H1 (cell line): Measurements from ENCODE around the gene TRABD2B. TPM values are rescaled to one million over a fixed set of nuclear protein-coding genes. Genes with fewer than 3 reads are reported as not detected.

ENCODE experiments used
- CTCF ChIA-PET: fragments of 300-600 bp; sonication (Branson Sonifier 250); formaldehyde crosslinking; loops from one replicate; lab custom pipeline; 2021; ENCODE audit not compliant: partially characterized antibody; lab: Charles Lee
- POLR2A ChIA-PET: fragments of 300-600 bp; sonication (Branson Sonifier 250); formaldehyde crosslinking; loops from one replicate; lab custom pipeline; 2021; ENCODE audit warnings: inconsistent platforms; ENCODE audit not compliant: partially characterized antibody; lab: Charles Lee
- DNase-seq, 2 experiments: peaks; one replicate each; pipeline versions ENCODE4 v3.0.0 to v3.0.0-alpha.2; 2010 to 2022; ENCODE audit warnings: low spot score in 2 of 2, low read depth in 1 of 2, mixed read lengths in 1 of 2
- FAIRE-seq: peaks from 2 replicates; lab custom pipeline; 2011; peaks lifted over from hg19 to GRCh38; lab: Jason Lieb, UNC
- H2AFZ ChIP-seq: 2 replicates; pipeline ENCODE4 v1.8.1; 2012; ENCODE audit warnings: low read length, inconsistent platforms
- H2AK5ac ChIP-seq: 2 replicates; pipeline ENCODE4 v1.6.1; 2013; ENCODE audit warnings: low read depth, low read length
- H2BK120ac ChIP-seq: replicated peaks from 2 replicates; pipeline ENCODE3; 2013; ENCODE audit warnings: low read depth, low read length, inconsistent platforms
- H2BK12ac ChIP-seq: 2 replicates; pipeline ENCODE4 v1.6.1; 2013; ENCODE audit warnings: low read depth, low read length
- H2BK15ac ChIP-seq: 2 replicates; pipeline ENCODE4 v1.6.1; 2013; ENCODE audit warnings: low read length
- H2BK20ac ChIP-seq: 2 replicates; pipeline ENCODE4 v1.6.1; 2013; ENCODE audit warnings: low read length
- H2BK5ac ChIP-seq: 2 replicates; pipeline ENCODE4 v1.6.1; 2013; ENCODE audit warnings: low read depth, low read length
- H3K14ac ChIP-seq: 2 replicates; pipeline ENCODE4 v1.6.1; 2013; ENCODE audit warnings: inconsistent platforms; ENCODE audit not compliant: insufficient read length
- H3K18ac ChIP-seq: 2 replicates; pipeline ENCODE4 v1.6.1; 2013; ENCODE audit warnings: low read length; ENCODE audit errors: extremely low read depth
- H3K23ac ChIP-seq: 2 replicates; pipeline ENCODE4 v1.6.1; 2013; ENCODE audit warnings: inconsistent platforms; ENCODE audit not compliant: insufficient read length
- H3K23me2 ChIP-seq: 2 replicates; pipeline ENCODE4 v1.6.1; 2013; ENCODE audit warnings: low read depth, low read length
- H3K27ac ChIP-seq: 2 replicates; pipeline ENCODE4 v1.6.1; 2011; ENCODE audit warnings: low read depth, low read length, inconsistent platforms
- H3K27me3 ChIP-seq, 4 experiments: replicated peaks in 1 of 4; 1 replicate in 1 of 4; 2 replicates in 3 of 4; pipeline versions ENCODE4 v1.6.1 to v1.8.1; 2011 to 2013; ENCODE audit warnings: low read length in 3 of 4, mild to moderate bottlenecking in 3 of 4, inconsistent platforms in 2 of 4, mixed read lengths in 2 of 4, moderate library complexity in 1 of 4; ENCODE audit not compliant: control insufficient read depth in 3 of 4, insufficient read depth in 3 of 4; ENCODE audit errors: extremely low read depth in 1 of 4
- H3K36me3 ChIP-seq, 4 experiments: 2 replicates each; pipeline versions ENCODE4 v1.6.1 to v1.8.1; 2011 to 2013; ENCODE audit warnings: mild to moderate bottlenecking in 4 of 4, low read length in 3 of 4, moderate library complexity in 2 of 4, control low read depth in 1 of 4, inconsistent platforms in 1 of 4; ENCODE audit not compliant: insufficient read depth in 4 of 4, control insufficient read depth in 2 of 4
- H3K4ac ChIP-seq: replicated peaks from 2 replicates; pipeline ENCODE3; 2013; ENCODE audit warnings: low read length, low read depth, mixed read lengths, inconsistent platforms; ENCODE audit not compliant: insufficient read length
- H3K4me1 ChIP-seq, 4 experiments: replicated peaks in 1 of 4; 1 replicate in 1 of 4; 2 replicates in 3 of 4; pipeline versions ENCODE4 v1.6.1 to v1.8.1; 2011 to 2013; ENCODE audit warnings: low read length in 3 of 4, inconsistent platforms in 2 of 4, mixed read lengths in 1 of 4; ENCODE audit not compliant: insufficient read depth in 4 of 4, control insufficient read depth in 3 of 4
- H3K4me2 ChIP-seq, 2 experiments: 2 replicates each; pipeline versions ENCODE4 v1.6.1 to v1.8.1; 2011 to 2013; ENCODE audit warnings: low read depth in 2 of 2, low read length in 2 of 2, control low read depth in 1 of 2, inconsistent platforms in 1 of 2, mild to moderate bottlenecking in 1 of 2; ENCODE audit not compliant: insufficient read depth in 1 of 2
- H3K4me3 ChIP-seq, 4 experiments: fragments of 200-600, 300-600 bp in 1 of 4; sonication (generic), shearing (Covaris generic), sonication (Bioruptor Twin) in 1 of 4; 2 replicates each; pipeline versions ENCODE4 v1.5.1 to v1.8.1; 2011 to 2016; ENCODE audit warnings: low read length in 4 of 4, low read depth in 3 of 4, control low read depth in 2 of 4, inconsistent platforms in 2 of 4, mild to moderate bottlenecking in 2 of 4, mixed read lengths in 1 of 4, moderate library complexity in 1 of 4; ENCODE audit not compliant: insufficient read depth in 2 of 4; ENCODE audit errors: extremely low read depth in 1 of 4
- H3K56ac ChIP-seq: replicated peaks from 2 replicates; pipeline ENCODE3; 2013; ENCODE audit warnings: low read depth, mild to moderate bottlenecking, mixed read lengths, low read length, inconsistent platforms; ENCODE audit not compliant: insufficient read length
- H3K79me1 ChIP-seq: 2 replicates; pipeline ENCODE4 v1.6.1; 2013; ENCODE audit warnings: low read depth, low read length, control low read depth
- H3K79me2 ChIP-seq, 2 experiments: 2 replicates each; pipeline versions ENCODE4 v1.6.1 to v1.8.1; 2012 to 2013; ENCODE audit warnings: low read length in 2 of 2, mild to moderate bottlenecking in 2 of 2, inconsistent platforms in 1 of 2; ENCODE audit not compliant: insufficient read depth in 2 of 2, control insufficient read depth in 1 of 2
- H3K9ac ChIP-seq, 4 experiments: replicated peaks in 1 of 4; 1 replicate in 1 of 4; 2 replicates in 3 of 4; pipeline versions ENCODE4 v1.6.1 to v1.8.1; 2011 to 2013; ENCODE audit warnings: low read depth in 3 of 4, low read length in 3 of 4, control low read depth in 2 of 4, mild to moderate bottlenecking in 2 of 4, moderate library complexity in 2 of 4, inconsistent platforms in 1 of 4; ENCODE audit errors: extremely low read depth in 1 of 4
- H3K9me3 ChIP-seq, 2 experiments: 2 replicates each; pipeline versions ENCODE4 v1.6.1 to v1.8.1; 2012 to 2013; ENCODE audit warnings: mild to moderate bottlenecking in 2 of 2, moderate library complexity in 2 of 2, control low read depth in 1 of 2, inconsistent platforms in 1 of 2, low read depth in 1 of 2, low read length in 1 of 2, mixed read lengths in 1 of 2; ENCODE audit not compliant: insufficient read depth in 2 of 2
- H4K20me1 ChIP-seq, 2 experiments: replicated peaks in 1 of 2; 2 replicates each; pipeline versions ENCODE3 to v1.8.1; 2011 to 2013; ENCODE audit warnings: inconsistent platforms in 2 of 2, low read length in 2 of 2, mild to moderate bottlenecking in 1 of 2; ENCODE audit not compliant: insufficient read depth in 2 of 2, control insufficient read depth in 1 of 2
- H4K5ac ChIP-seq: 2 replicates; pipeline ENCODE4 v1.6.1; 2013; ENCODE audit warnings: low read length, low read depth, mixed read lengths, inconsistent platforms; ENCODE audit not compliant: insufficient read length
- H4K8ac ChIP-seq: 2 replicates; pipeline ENCODE4 v1.8.0; 2013; ENCODE audit warnings: mild to moderate bottlenecking, moderate library complexity, low read length, inconsistent platforms; ENCODE audit not compliant: insufficient read depth; ENCODE audit errors: extremely low read depth
- H4K91ac ChIP-seq: replicated peaks from 2 replicates; pipeline ENCODE3; 2013; ENCODE audit warnings: low read length, mixed read lengths, inconsistent platforms; ENCODE audit not compliant: insufficient read length
- PHF8 ChIP-seq: fragments of 200-600 bp; sonication (generic); conservative IDR thresholded peaks from 2 replicates; pipeline ENCODE4 v1.7.1; 2012; ENCODE audit warnings: low read depth, mild to moderate bottlenecking, inconsistent platforms, low read length, moderate library complexity
- TBP ChIP-seq: IDR thresholded peaks from 2 replicates; pipeline ENCODE4 v1.6.1; 2011; ENCODE audit warnings: low read depth, low read length, improper control_type of control experiment
- WGBS, 2 experiments: shearing (Covaris generic) in 1 of 2; methylation state at CpG; one replicate each; pipeline versions ENCODE4 v1.1.6 to v1.1.7; 2013 to 2015; ENCODE audit warnings: low lambda C conversion rate in 2 of 2, mixed read lengths in 2 of 2, inconsistent platforms in 1 of 2, low coverage in 1 of 2, missing lambda C conversion rate in 1 of 2; ENCODE audit not compliant: insufficient replicate concordance in 2 of 2, insufficient coverage in 1 of 2, insufficient read length in 1 of 2; ENCODE audit errors: extremely low coverage in 1 of 2, missing lambda C conversion rate in 1 of 2; 5-methylcytosine and 5-hydroxymethylcytosine counted together
- polyA plus RNA-seq, 7 experiments: library from polyadenylated mRNA; depleted of rRNA in 3 of 7; stranded (reverse) in 5 of 7; unstranded in 2 of 7; fragments of >200 nt in 5 of 7; fragments of 200-250 nt in 2 of 7; gene quantifications; 1 replicate in 5 of 7; 2 replicates in 1 of 7; 4 replicates in 1 of 7; pipeline versions ENCODE4 v1.2.1 to v1.2.3, GENCODE V29; 2011 to 2013; ENCODE audit warnings: missing spikeins in 2 of 7, mixed read lengths in 2 of 7
- total RNA-seq: library from RNA; stranded (reverse); fragmentation: NEBNext Ultra II Directional; extraction: Animal tissue kit (Norgen Biotek cat#: 25700); gene quantifications from 2 replicates; pipeline ENCODE4 v1.2.1, GENCODE V29; 2021

The TRABD2B gene
- total and polyA plus RNA-seq, 2 of the 8 experiments (the other 6 are each of a cell fraction or from before 2014, with no cell fraction given), result 0.95 to 3.4 TPM

DNA sequence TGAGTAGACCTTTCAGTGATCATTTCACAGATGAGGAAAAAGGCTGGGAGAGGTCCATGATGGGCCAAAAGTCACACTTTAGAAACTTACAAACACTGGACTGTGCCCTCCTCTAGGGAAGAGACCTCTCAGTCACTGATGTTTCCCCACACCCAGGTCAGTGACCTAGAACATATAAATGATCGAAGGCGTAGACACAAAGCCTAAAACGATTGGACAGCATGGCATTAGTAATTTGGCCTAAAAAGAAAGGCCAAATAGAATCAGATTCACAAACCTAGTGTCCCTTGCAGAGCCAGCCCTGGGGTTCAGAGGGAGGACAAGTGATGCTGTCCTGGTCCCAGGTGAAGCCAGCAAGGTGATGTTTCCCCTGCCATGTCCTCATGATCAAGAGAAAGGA lies 27.7 kb downstream of the TRABD2B start:
- no peak overlapping the region for H3K4me3 ChIP-seq
- peaks cover 2 to 3% of the 10 kb centered on the region in 2 experiments for H4K20me1 ChIP-seq
- no peak overlapping the region for H2BK20ac ChIP-seq
- H3K14ac ChIP-seq, result no peak overlapping the region
- no peak overlapping the region for H2AFZ ChIP-seq
- no peaks in the 10 kb centered on the region for H3K9me3 ChIP-seq
- WGBS, 2 experiments, result 86% methylated on average over 3 of the region's 3 CpGs; no CpG with 5 or more reads in 1 of the 2 experiments
- H3K27ac ChIP-seq, result no peak overlapping the region
- no peak overlapping the region for H4K91ac ChIP-seq
- H3K23ac ChIP-seq, result no peak overlapping the region
- H4K8ac ChIP-seq, result 0 out of 2 replicates have a peak overlapping the region, but pooled peaks have one; percentile 45
- ChIA-PET POLR2A (no interaction called here), CTCF (interaction anchor here (1.2 kb wide), 1 partner anchor 184 kb away, joined by 4 read pairs; no protein-coding TSS in a partner anchor)
- no peak overlapping the region for H2BK120ac ChIP-seq
- no peak overlapping the region for H2BK5ac ChIP-seq
- no peaks in the 10 kb centered on the region for H3K79me2 ChIP-seq
- H3K4me2 ChIP-seq, result no peak overlapping the region
- no peak overlapping the region for H3K56ac ChIP-seq
- peaks cover 0 to 2% (median 0%) of the 10 kb centered on the region in 4 experiments; a peak in 2 of 7 replicates for H3K4me1 ChIP-seq
- H2BK15ac ChIP-seq, result no peak overlapping the region
- no peaks in the 10 kb centered on the region for H3K36me3 ChIP-seq
- H3K4ac ChIP-seq, result no peak overlapping the region
- peaks cover 2% of the 10 kb centered on the region; the same call in 1 of the 2 replicates for H3K79me1 ChIP-seq
- FAIRE-seq (no peak), DNase-seq (no peak)
- H2BK12ac ChIP-seq, result peak overlapping the region; percentile 7; the same call in 1 of the 2 replicates
- no peaks in the 10 kb centered on the region; the same call in 1 of the 2 replicates for H3K23me2 ChIP-seq
- no peaks in the 10 kb centered on the region for H3K27me3 ChIP-seq
- no peak overlapping the region for H4K5ac ChIP-seq
- H3K9ac ChIP-seq, result no peak overlapping the region
- H2AK5ac ChIP-seq, result no peak overlapping the region
- no peak overlapping the region for H3K18ac ChIP-seq
- TF ChIP-seq PHF8 (no peak), TBP (no peak)
